BJ (cell line): ENCODE measurements around the gene NAP1L4. TPM values are rescaled to one million over a fixed set of nuclear protein-coding genes. Genes with fewer than 3 reads are reported as not detected.

ENCODE experiments used
- CTCF ChIA-PET: fragments of 350-600 bp; formaldehyde crosslinking; extraction: SDS; loops from one replicate; lab custom pipeline; 2021; ENCODE audit warnings: antibody characterized with exemption, inconsistent platforms; lab: Yijun Ruan, JAX
- POLR2A ChIA-PET: fragments of 300-600 bp; sonication (Branson Sonifier 250); formaldehyde crosslinking; extraction: SDS; loops from one replicate; lab custom pipeline; 2021; ENCODE audit warnings: antibody characterized with exemption; lab: Charles Lee
- DNase-seq: peaks from one replicate; pipeline ENCODE4 v3.0.0-alpha.2; 2011; ENCODE audit warnings: low read depth
- H3K27me3 ChIP-seq: 2 replicates; pipeline ENCODE4 v1.6.0; 2011; ENCODE audit warnings: low read length; ENCODE audit not compliant: control insufficient read depth, insufficient read depth
- H3K36me3 ChIP-seq: 2 replicates; pipeline ENCODE4 v1.5.1; 2011; ENCODE audit warnings: low read length; ENCODE audit not compliant: control insufficient read depth, insufficient read depth
- H3K4me3 ChIP-seq: 2 replicates; pipeline ENCODE4 v1.5.1; 2011; ENCODE audit warnings: low read depth, mild to moderate bottlenecking, control low read depth, low read length
- polyA minus RNA-seq: library from RNA; depleted of rRNA, polyadenylated mRNA; stranded (reverse); fragments of >200 nt; gene quantifications from 2 replicates; pipeline ENCODE4 v1.2.3, GENCODE V29; 2011; rRNA and poly(A)+ RNA removed
- polyA plus RNA-seq: library from polyadenylated mRNA; depleted of rRNA; stranded (reverse); fragments of >200 nt; gene quantifications from 2 replicates; pipeline ENCODE4 v1.2.3, GENCODE V29; 2011; rRNA removed
- TF ChIP-seq, protein P1 (sequence below): IDR thresholded peaks from 2 replicates; pipeline ENCODE4 v1.5.1; 2011; ENCODE audit warnings: low read depth, mild to moderate bottlenecking, control low read depth, inconsistent platforms, low read length, moderate library complexity; ENCODE audit not compliant: insufficient read depth

Gene NAP1L4, protein sequence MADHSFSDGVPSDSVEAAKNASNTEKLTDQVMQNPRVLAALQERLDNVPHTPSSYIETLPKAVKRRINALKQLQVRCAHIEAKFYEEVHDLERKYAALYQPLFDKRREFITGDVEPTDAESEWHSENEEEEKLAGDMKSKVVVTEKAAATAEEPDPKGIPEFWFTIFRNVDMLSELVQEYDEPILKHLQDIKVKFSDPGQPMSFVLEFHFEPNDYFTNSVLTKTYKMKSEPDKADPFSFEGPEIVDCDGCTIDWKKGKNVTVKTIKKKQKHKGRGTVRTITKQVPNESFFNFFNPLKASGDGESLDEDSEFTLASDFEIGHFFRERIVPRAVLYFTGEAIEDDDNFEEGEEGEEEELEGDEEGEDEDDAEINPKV
- 65.1 and 67.0 TPM in 2 replicates for polyA plus RNA-seq
- 28.2 and 34.5 TPM in 2 replicates for polyA minus RNA-seq

DNA sequence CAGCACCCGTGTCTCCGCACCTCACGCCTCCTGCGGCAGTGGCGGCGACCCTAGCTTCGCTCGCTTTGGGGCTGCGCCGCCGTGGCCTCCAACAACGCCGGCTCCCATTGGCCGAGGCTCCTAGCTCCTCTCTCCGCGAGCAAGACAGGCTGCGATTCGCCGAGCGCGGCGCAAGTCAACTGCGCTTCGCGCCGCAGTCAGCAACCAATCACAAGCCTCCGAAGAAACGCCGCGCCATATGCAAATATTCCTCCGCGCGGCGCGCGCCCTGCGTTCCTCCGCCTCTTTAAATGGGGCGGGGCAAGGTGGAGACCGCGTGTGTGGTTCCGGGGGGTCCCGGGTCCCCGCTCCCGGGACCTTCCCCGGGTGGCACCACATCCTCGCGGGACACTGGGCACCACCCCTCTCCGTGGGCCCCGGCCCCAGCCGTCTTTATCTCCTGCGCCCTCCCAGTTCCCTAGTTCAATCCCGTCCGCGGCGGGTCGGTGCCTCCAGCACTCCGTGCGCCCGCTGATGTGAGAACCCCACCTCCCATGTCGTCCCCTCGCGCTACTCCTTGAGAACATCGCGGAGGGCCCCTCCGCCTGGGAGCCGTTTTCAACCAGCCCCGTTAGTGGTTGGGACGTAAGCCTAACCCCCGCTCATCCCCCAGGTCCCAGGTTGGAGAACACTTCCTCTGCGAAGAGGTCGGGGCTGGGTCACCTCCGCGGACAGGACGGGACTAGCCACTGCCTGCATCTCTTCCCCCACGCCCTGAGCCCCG, at the start of gene NAP1L4:
NAP1L4 (minus strand) TSS at position 96 of the 763 bp plus-strand sequence. CDS start 13,109 bp downstream, outside the sequence.
- CTCF ChIA-PET, result interaction anchor here (0.7 to 1.7 kb wide), 2 partner anchors 173 to 461 kb away, joined by 3 to 4 read pairs; partner anchors contain the start of gene OSBPL5
- H3K36me3 ChIP-seq, result no peaks in the 10 kb centered on the region; the same call in 1 of the 2 replicates
- DNase-seq, result peak; percentile 69
- POLR2A ChIA-PET, result interaction anchor here (0.9 kb wide), 1 partner anchor 47 kb away, joined by 5 read pairs; no protein-coding TSS in a partner anchor
- H3K27me3 ChIP-seq, result no peaks in the 10 kb centered on the region
- H3K4me3 ChIP-seq, result peak within 1 kb of the TSS; percentile 48
- TF ChIP-seq, protein P1, sequence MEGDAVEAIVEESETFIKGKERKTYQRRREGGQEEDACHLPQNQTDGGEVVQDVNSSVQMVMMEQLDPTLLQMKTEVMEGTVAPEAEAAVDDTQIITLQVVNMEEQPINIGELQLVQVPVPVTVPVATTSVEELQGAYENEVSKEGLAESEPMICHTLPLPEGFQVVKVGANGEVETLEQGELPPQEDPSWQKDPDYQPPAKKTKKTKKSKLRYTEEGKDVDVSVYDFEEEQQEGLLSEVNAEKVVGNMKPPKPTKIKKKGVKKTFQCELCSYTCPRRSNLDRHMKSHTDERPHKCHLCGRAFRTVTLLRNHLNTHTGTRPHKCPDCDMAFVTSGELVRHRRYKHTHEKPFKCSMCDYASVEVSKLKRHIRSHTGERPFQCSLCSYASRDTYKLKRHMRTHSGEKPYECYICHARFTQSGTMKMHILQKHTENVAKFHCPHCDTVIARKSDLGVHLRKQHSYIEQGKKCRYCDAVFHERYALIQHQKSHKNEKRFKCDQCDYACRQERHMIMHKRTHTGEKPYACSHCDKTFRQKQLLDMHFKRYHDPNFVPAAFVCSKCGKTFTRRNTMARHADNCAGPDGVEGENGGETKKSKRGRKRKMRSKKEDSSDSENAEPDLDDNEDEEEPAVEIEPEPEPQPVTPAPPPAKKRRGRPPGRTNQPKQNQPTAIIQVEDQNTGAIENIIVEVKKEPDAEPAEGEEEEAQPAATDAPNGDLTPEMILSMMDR, result no peak

DNA sequence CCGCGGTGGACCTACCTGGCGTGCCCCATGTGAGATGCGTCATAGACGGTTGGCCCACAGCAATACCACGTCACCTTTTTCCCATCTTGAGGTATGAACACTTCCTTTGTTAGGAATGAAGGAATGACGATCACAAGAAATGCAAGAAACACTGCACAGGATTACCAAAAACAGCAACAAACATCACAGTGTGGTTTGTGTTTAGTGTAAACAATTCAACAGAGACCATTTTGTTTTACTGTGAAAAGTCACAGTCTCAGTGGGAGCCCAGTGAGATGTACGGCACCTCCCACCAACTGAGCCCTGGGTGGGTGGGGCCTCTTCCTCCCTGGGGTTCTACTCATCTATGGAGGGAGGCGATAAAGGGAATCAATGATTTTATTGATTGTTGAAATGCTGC, 48.8 kb upstream of the NAP1L4 start:
- TF ChIP-seq, protein P1, result no peak
- Histone ChIP-seq H3K27me3 (no peaks in the 10 kb centered on the region), H3K36me3 (peaks cover 45% of the 10 kb centered on the region), H3K4me3 (no peak overlapping the region)
- CTCF ChIA-PET, result interaction anchor here (11.3 kb wide), 1 partner anchor 48 kb away, joined by 155 read pairs; no protein-coding TSS in a partner anchor
- POLR2A ChIA-PET, result no interaction called here
- DNase-seq, result no peak

DNA sequence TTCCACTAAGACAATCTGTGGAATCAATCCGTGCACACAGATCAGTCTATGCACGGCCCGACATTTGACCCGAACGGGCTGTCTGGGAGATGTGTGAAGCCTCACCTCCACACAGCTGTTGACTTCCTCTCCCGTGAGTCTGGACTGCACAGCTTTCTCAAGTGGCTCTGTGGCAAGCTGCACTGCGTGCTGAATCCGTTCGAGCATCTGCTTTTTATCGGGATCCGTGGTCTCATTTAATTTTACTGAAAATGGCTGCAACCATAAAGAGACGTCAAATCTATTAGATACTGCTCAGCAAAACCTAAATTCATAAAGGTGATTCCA, 45.8 kb upstream of the NAP1L4 start:
- Histone ChIP-seq H3K4me3 (no peak overlapping the region), H3K27me3 (no peaks in the 10 kb centered on the region), H3K36me3 (peaks cover 43% of the 10 kb centered on the region)
- DNase-seq, result no peak
- ChIA-PET CTCF (interaction anchor here (0.6 to 11.3 kb wide), 21 partner anchors 10 to 186 kb away, joined by 3 to 155 read pairs (median 4); partner anchors contain the start of gene CARS1), POLR2A (no interaction called here)
- TF ChIP-seq, protein P1, result no peak

DNA sequence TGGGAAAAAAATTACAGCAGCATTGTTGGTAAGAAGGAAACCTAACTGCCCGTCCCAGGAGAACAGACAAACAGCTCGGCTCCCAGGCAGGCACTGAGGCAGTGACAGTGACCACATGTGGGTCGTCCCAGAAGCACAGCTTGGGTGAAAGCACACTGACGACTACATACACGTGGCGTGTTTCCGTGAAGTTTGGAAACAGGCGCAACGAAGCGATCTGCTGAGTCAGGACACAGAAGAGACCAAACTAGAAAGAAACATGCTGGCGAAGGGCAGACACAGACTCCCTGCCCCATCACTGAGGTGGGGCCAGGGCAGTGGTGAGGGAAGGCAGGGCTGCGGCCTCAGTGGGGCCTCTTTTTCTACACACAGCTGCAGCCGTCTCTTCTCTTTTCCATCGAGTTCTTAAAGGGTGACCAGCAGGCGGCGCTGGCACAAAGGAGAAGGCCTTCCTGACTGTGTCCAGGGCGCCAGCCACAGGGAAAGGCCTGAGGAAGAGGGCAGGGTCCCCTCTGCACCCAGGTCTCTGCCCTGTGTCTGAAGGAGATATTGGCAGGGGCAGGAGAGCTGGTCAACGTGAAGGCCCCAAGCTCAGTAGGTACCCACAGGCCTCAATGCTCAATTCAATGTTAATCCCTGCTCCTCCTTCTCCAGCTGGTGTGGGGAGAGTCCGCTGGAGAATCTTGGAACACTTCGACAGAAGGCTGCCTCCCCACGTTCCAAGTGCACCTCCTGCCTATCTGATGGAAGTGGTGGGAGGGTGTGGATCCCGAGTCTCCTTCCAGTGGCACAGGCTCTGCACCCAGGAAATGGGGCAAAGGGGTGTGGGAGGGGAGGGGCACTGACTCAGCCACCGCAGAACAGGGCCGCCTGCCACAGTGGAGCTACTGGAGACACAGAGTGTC, 45.2 kb upstream of the NAP1L4 start:
- no peak overlapping the region for H3K4me3 ChIP-seq
- TF ChIP-seq, protein P1, result peak; percentile 82
- no peak for DNase-seq
- peaks cover 42% of the 10 kb centered on the region for H3K36me3 ChIP-seq
- ChIA-PET CTCF (interaction anchor here (0.7 to 11.3 kb wide), 25 partner anchors 11 to 187 kb away, joined by 3 to 155 read pairs (median 4); partner anchors contain the start of gene CARS1), POLR2A (no interaction called here)
- H3K27me3 ChIP-seq, result no peaks in the 10 kb centered on the region
